ENCODE data around the gene TMEM175. TPM values are rescaled to one million over a fixed set of nuclear protein-coding genes. Genes with fewer than 3 reads are reported as not detected.

TMEM175 gene
- total RNA-seq, 2 experiments from 2014 or later = 12.5 to 33.1 TPM

GRCh38 chr4:956531-957230, 24.4 kb downstream of the TMEM175 start:
- intact Hi-C loops (cut with micrococcal nuclease; ENCODE audit: unreplicated experiment) = no loop called here
- no peak for DNase-seq (ENCODE audit: low spot score)
- no peaks in the 10 kb centered on the region for H3K79me2 ChIP-seq (ENCODE audit: insufficient read depth, low read depth, low read length)
- no peaks in the 10 kb centered on the region for H3K36me3 ChIP-seq (ENCODE audit: insufficient read depth, low read length)
- H3K9me3 ChIP-seq (ENCODE audit: low read length) = no peaks in the 10 kb centered on the region
- ChIA-PET CTCF (ENCODE audit: unreplicated experiment) (no interaction called here), POLR2A (no interaction called here)
- H3K4me1 ChIP-seq (ENCODE audit: insufficient read depth, low read length, poor library complexity, severe bottlenecking) = no peaks in the 10 kb centered on the region
- H2AFZ ChIP-seq (ENCODE audit: low read length) = no peak overlapping the region
- H3K4me3 ChIP-seq (ENCODE audit: low read depth, low read length, poor library complexity, severe bottlenecking) = no peak overlapping the region
- no peaks in the 10 kb centered on the region for H4K20me1 ChIP-seq (ENCODE audit: insufficient read depth, low read length)
- no peaks in the 10 kb centered on the region for H3K9me2 ChIP-seq (ENCODE audit: insufficient read depth, low read length)
- no peak overlapping the region for H3K4me2 ChIP-seq (ENCODE audit: low read length)
- no peak for TF ChIP-seq EZH2phosphoT487 (IDR thresholded peaks at IDR 0.05; ENCODE audit: borderline replicate concordance, low read depth, low read length)
- no peak for TF ChIP-seq CTCF (conservative IDR thresholded peaks at IDR 0.05; ENCODE audit: low read length)
- no peak overlapping the region for H3K27ac ChIP-seq (ENCODE audit: low read depth, low read length, poor library complexity, severe bottlenecking)
- BruUV-seq (replicated peaks) = no TSS peak

DNA sequence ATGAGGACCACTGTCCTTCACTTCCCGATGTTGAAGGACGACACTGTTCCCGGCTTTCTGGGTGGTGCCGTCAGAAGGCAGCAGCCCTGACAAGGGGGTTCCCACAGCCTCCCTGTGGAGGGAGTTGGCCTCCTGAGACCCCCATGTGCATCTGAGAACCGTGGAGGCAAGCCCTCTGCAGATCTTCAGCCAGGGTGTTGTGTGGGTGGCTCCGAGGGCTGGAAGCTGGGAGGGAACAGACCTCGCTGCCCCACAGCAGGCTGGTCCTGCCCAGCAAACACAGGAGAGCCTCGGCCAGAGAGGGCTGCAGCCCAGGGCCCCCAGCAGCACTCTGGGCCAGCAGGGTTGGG, 24.9 kb downstream of the TMEM175 start:
- Histone ChIP-seq H3K9me2 (ENCODE audit: insufficient read depth, low read length) (no peaks in the 10 kb centered on the region), H3K9me3 (ENCODE audit: low read length) (no peaks in the 10 kb centered on the region), H3K36me3 (ENCODE audit: insufficient read depth, low read length) (no peaks in the 10 kb centered on the region), H3K4me3 (ENCODE audit: low read depth, low read length, poor library complexity, severe bottlenecking) (no peak overlapping the region), H3K79me2 (ENCODE audit: insufficient read depth, low read depth, low read length) (no peaks in the 10 kb centered on the region), H2AFZ (ENCODE audit: low read length) (no peak overlapping the region), H3K27ac (ENCODE audit: low read depth, low read length, poor library complexity, severe bottlenecking) (no peak overlapping the region), H4K20me1 (ENCODE audit: insufficient read depth, low read length) (no peaks in the 10 kb centered on the region), H3K4me1 (ENCODE audit: insufficient read depth, low read length, poor library complexity, severe bottlenecking) (no peaks in the 10 kb centered on the region), H3K4me2 (ENCODE audit: low read length) (no peak overlapping the region)
- BruUV-seq (replicated peaks) = no TSS peak
- POLR2A ChIA-PET = no interaction called here
- TF ChIP-seq EZH2phosphoT487 (IDR thresholded peaks at IDR 0.05; ENCODE audit: borderline replicate concordance, low read depth, low read length) (no peak), CTCF (conservative IDR thresholded peaks at IDR 0.05; ENCODE audit: low read length) (no peak)
- CTCF ChIA-PET (ENCODE audit: unreplicated experiment) = no interaction called here
- intact Hi-C loops (cut with micrococcal nuclease; ENCODE audit: unreplicated experiment) = no loop called here
- no peak for DNase-seq (ENCODE audit: low spot score)

GRCh38 chr4:957581-958313, 25.5 kb downstream of the TMEM175 start:
- BruUV-seq (replicated peaks) = no TSS peak
- H3K4me2 ChIP-seq (ENCODE audit: low read length) = no peak overlapping the region
- no peaks in the 10 kb centered on the region for H3K79me2 ChIP-seq (ENCODE audit: insufficient read depth, low read depth, low read length)
- ChIA-PET POLR2A (no interaction called here), CTCF (ENCODE audit: unreplicated experiment) (no interaction called here)
- no peak overlapping the region for H3K4me3 ChIP-seq (ENCODE audit: low read depth, low read length, poor library complexity, severe bottlenecking)
- no peaks in the 10 kb centered on the region for H3K9me3 ChIP-seq (ENCODE audit: low read length)
- H4K20me1 ChIP-seq (ENCODE audit: insufficient read depth, low read length) = no peaks in the 10 kb centered on the region
- H3K36me3 ChIP-seq (ENCODE audit: insufficient read depth, low read length) = no peaks in the 10 kb centered on the region
- TF ChIP-seq EZH2phosphoT487 (IDR thresholded peaks at IDR 0.05; ENCODE audit: borderline replicate concordance, low read depth, low read length) (no peak), CTCF (conservative IDR thresholded peaks at IDR 0.05; ENCODE audit: low read length) (no peak)
- H3K9me2 ChIP-seq (ENCODE audit: insufficient read depth, low read length) = no peaks in the 10 kb centered on the region
- no peak for DNase-seq (ENCODE audit: low spot score)
- intact Hi-C loops (cut with micrococcal nuclease; ENCODE audit: unreplicated experiment) = no loop called here
- H3K27ac ChIP-seq (ENCODE audit: low read depth, low read length, poor library complexity, severe bottlenecking) = no peak overlapping the region
- H3K4me1 ChIP-seq (ENCODE audit: insufficient read depth, low read length, poor library complexity, severe bottlenecking) = no peaks in the 10 kb centered on the region
- no peak overlapping the region for H2AFZ ChIP-seq (ENCODE audit: low read length)

All from OCI-LY7 (cell line).